Suprapubic skin (tissue), 4 donors: Measurements from ENCODE around the gene IFIT1B.

Experiments used
- POLR2A ChIP-seq, 2 donors: fragments of 450-650 bp; IDR thresholded peaks; one replicate each; pipeline ENCODE4 v1.6.1; 2017; ENCODE audit warnings: antibody characterized with exemption in 2 of 2, mild to moderate bottlenecking in 2 of 2, moderate library complexity in 2 of 2
- POLR2AphosphoS5 ChIP-seq, 3 donors: sonication (generic); formaldehyde crosslinking; IDR thresholded peaks; one replicate each; pipeline ENCODE4 v1.6.1; 2017; ENCODE audit warnings: antibody characterized with exemption in 3 of 3
- TF ChIP-seq, protein P1 (sequence below), 2 donors: fragments of 200-600 bp in 1 of 2; fragments of 450-650 bp in 1 of 2; sonication (generic) in 1 of 2; IDR thresholded peaks; one replicate each; pipeline ENCODE4 v1.5.1; 2016 to 2019; ENCODE audit warnings: antibody characterized with exemption in 2 of 2, mild to moderate bottlenecking in 1 of 2, moderate library complexity in 1 of 2

DNA sequence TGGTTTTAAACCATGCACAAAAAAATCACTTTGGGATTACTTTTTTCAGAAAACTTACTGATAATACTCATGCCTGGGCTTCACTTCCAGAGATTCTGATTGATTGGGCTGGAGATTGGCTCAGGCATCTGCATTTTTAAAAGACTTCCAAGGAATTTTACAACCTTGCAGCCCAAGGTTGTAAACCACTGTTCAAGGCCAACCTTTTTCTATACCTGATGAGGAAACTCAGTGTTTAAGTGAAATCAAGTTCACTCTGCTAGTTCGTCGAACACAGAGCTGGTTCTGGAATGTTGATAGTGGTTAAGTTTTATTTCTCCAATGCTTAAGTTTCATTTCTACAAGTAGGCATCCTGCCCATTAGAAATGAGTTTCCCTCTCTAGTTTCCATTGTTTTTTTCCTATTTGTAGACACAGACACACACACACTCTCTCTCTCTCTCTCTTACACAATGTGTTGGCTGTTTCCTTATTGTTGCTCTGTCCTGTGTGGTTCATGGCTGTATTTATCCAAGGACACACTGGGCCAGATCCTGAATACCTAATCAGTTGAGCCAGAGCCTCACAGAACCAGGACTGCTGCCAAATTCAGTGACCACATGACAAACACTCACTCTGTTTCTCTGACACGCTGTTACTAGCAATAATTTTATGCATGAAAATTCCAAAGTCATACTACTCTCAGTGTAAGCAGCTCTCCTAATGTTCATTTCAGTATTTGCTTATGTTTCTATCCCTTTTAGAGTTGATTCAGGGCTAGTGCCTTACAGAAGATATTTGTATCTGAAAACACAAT is 3.7 kb upstream of the IFIT1B start:
- TF ChIP-seq, protein P1, sequence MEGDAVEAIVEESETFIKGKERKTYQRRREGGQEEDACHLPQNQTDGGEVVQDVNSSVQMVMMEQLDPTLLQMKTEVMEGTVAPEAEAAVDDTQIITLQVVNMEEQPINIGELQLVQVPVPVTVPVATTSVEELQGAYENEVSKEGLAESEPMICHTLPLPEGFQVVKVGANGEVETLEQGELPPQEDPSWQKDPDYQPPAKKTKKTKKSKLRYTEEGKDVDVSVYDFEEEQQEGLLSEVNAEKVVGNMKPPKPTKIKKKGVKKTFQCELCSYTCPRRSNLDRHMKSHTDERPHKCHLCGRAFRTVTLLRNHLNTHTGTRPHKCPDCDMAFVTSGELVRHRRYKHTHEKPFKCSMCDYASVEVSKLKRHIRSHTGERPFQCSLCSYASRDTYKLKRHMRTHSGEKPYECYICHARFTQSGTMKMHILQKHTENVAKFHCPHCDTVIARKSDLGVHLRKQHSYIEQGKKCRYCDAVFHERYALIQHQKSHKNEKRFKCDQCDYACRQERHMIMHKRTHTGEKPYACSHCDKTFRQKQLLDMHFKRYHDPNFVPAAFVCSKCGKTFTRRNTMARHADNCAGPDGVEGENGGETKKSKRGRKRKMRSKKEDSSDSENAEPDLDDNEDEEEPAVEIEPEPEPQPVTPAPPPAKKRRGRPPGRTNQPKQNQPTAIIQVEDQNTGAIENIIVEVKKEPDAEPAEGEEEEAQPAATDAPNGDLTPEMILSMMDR (IDR thresholded peaks at IDR 0.05) = no peak
- TF ChIP-seq POLR2AphosphoS5 (IDR thresholded peaks at IDR 0.05) (peak; percentile 19 to 84 (median 65)), POLR2A (IDR thresholded peaks at IDR 0.05) (no peak)
